Panc1 (cell line): Measurements from ENCODE around the gene ZNRF3. TPM values are rescaled to one million over a fixed set of nuclear protein-coding genes. Genes with fewer than 3 reads are reported as not detected.
"Not testable (repeated sequence)": the region's sequence is repeated elsewhere in the genome, so short reads cannot be mapped to it uniquely, and the experiment has no call there.

Source experiments
- ATAC-seq: fragments of 200-7000 bp; cut with Tn5 transposase; 2 replicates; pipeline ENCODE4 v1.9.1; 2020; ENCODE audit warnings: mild to moderate bottlenecking, moderate library complexity
- BruUV-seq: library from RNA; stranded (reverse); fragments of 400-500 nt; replicated peaks from 2 replicates; lab custom pipeline; 2021; lab: Mats Ljungman, UMichigan
- CTCF ChIA-PET: fragments of 300-600 bp; sonication (Branson Sonifier 250); formaldehyde crosslinking; loops from one replicate; lab custom pipeline; 2022; ENCODE audit warnings: antibody characterized with exemption; lab: Charles Lee
- POLR2A ChIA-PET: fragments of 300-600 bp; sonication (Branson Sonifier 250); formaldehyde crosslinking; loops from one replicate; lab custom pipeline; 2022; ENCODE audit warnings: antibody characterized with exemption; lab: Charles Lee
- DNase-seq: peaks from one replicate; pipeline ENCODE4 v3.0.0-alpha.2; 2010; ENCODE audit warnings: low read depth, low spot score
- H3K27ac ChIP-seq: 2 replicates; pipeline ENCODE4 v1.5.1; 2011; ENCODE audit warnings: mild to moderate bottlenecking, low read length, inconsistent platforms
- H3K27me3 ChIP-seq: fragments of 200-500 bp; sonication (Bioruptor generic); 2 replicates; pipeline ENCODE4 v1.6.0; 2014; ENCODE audit warnings: low read length, inconsistent platforms; ENCODE audit not compliant: control insufficient read depth, insufficient read depth
- H3K36me3 ChIP-seq: fragments of 200-500 bp; sonication (Bioruptor generic); 2 replicates; pipeline ENCODE4 v1.5.1; 2014; ENCODE audit warnings: inconsistent platforms, mild to moderate bottlenecking, low read length, moderate library complexity; ENCODE audit not compliant: control insufficient read depth, insufficient read depth
- H3K4me1 ChIP-seq: 2 replicates; pipeline ENCODE4 v1.5.1; 2011; ENCODE audit warnings: inconsistent platforms, mild to moderate bottlenecking, low read length, moderate library complexity; ENCODE audit not compliant: control insufficient read depth, insufficient read depth
- H3K4me3 ChIP-seq, 2 experiments: 2 replicates each; pipeline ENCODE4 v1.5.1; 2011 to 2012; ENCODE audit warnings: low read depth in 2 of 2, low read length in 2 of 2, mild to moderate bottlenecking in 2 of 2, inconsistent platforms in 1 of 2, moderate library complexity in 1 of 2
- H3K9me3 ChIP-seq: fragments of 200-500 bp; sonication (Bioruptor generic); 2 replicates; pipeline ENCODE4 v1.5.1; 2014; ENCODE audit warnings: low read depth, mild to moderate bottlenecking, inconsistent platforms, low read length, moderate library complexity; ENCODE audit not compliant: control insufficient read depth, insufficient read depth
- POLR2AphosphoS5 ChIP-seq: IDR thresholded peaks from 2 replicates; pipeline ENCODE4 v1.6.1; 2012; ENCODE audit warnings: mild to moderate bottlenecking, low read depth, low read length, moderate library complexity
- SIN3A ChIP-seq: IDR thresholded peaks from 2 replicates; pipeline ENCODE4 v1.6.1; 2012; ENCODE audit warnings: low read depth, mild to moderate bottlenecking, low read length, moderate library complexity, borderline replicate concordance; ENCODE audit not compliant: insufficient read depth
- TCF7L2 ChIP-seq: IDR thresholded peaks from 2 replicates; pipeline ENCODE4 v1.6.1; 2011; ENCODE audit warnings: mild to moderate bottlenecking, low read depth, low read length, inconsistent platforms
- in situ Hi-C: cut with HindIII; loops from 2 replicates; pipeline ENCODE4 v1.10.0; 2016; ENCODE audit warnings: low sequenced_read_pairs, low pct_unique_long_range_greater_than_20kb
- intact Hi-C: fragments of 100-400 bp; cut with micrococcal nuclease; formaldehyde crosslinking; loops from one replicate; pipeline ENCODE4 v1.10.0; 2022; ENCODE audit not compliant: unreplicated experiment
- total RNA-seq: library from RNA; stranded (reverse); gene quantifications from one replicate; pipeline ENCODE4 v1.2.1, GENCODE V29; 2021; ENCODE audit not compliant: unreplicated experiment
- TF ChIP-seq, protein P1 (sequence below): fragments of 450-650 bp; IDR thresholded peaks from 2 replicates; pipeline ENCODE4 v1.5.1; 2017; ENCODE audit warnings: mild to moderate bottlenecking
- TF ChIP-seq, protein P2 (sequence below), 2 experiments: IDR thresholded peaks; 2 replicates each; pipeline ENCODE4 v1.6.1; 2011 to 2012; ENCODE audit warnings: low read depth in 2 of 2, control low read depth in 1 of 2, low read length in 1 of 2, mild to moderate bottlenecking in 1 of 2, moderate library complexity in 1 of 2; ENCODE audit not compliant: insufficient read depth in 1 of 2

The ZNRF3 gene
- total RNA-seq, 1 experiment from 2014 or later = 7.3 TPM

DNA sequence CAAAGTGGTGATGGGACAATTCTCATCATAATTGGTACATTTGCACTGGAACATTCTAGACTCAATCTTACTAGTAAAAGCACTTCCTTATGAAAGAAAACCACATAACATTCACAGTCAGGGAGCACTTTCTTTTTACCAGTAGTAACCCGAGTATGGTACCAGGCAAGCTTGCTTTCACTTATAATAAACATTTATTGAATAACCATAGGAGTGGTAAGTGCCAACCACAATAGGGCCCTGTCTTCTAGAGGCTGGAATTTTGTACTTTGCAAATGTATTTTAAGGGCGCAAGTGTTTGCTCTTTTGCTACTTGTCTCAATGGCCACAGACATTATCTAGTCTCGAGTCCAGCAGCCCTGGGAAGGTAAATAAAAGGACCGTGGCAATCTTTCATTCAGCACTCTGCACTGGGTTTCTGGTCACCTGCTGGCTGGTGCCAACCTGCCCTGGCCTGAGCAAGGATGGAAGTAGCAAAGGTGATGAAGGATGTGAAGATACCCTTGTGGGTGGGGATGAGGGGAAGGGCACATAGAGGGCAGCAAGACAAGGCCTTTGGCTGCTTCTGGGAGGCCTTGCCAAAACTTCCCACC is 154.1 kb downstream of the ZNRF3 start:
- Histone ChIP-seq H3K36me3 (no peaks in the 10 kb centered on the region), H3K4me1 (no peaks in the 10 kb centered on the region; the same call in 1 of the 2 replicates), H3K27me3 (no peaks in the 10 kb centered on the region), H3K27ac (no peak overlapping the region), H3K4me3 (no peak overlapping the region), H3K9me3 (no peaks in the 10 kb centered on the region)
- TF ChIP-seq, protein P1, sequence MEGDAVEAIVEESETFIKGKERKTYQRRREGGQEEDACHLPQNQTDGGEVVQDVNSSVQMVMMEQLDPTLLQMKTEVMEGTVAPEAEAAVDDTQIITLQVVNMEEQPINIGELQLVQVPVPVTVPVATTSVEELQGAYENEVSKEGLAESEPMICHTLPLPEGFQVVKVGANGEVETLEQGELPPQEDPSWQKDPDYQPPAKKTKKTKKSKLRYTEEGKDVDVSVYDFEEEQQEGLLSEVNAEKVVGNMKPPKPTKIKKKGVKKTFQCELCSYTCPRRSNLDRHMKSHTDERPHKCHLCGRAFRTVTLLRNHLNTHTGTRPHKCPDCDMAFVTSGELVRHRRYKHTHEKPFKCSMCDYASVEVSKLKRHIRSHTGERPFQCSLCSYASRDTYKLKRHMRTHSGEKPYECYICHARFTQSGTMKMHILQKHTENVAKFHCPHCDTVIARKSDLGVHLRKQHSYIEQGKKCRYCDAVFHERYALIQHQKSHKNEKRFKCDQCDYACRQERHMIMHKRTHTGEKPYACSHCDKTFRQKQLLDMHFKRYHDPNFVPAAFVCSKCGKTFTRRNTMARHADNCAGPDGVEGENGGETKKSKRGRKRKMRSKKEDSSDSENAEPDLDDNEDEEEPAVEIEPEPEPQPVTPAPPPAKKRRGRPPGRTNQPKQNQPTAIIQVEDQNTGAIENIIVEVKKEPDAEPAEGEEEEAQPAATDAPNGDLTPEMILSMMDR = no peak
- TF ChIP-seq SIN3A = no peak
- TF ChIP-seq POLR2AphosphoS5 = no peak
- in situ Hi-C loops (no loop called here), intact Hi-C loops (no loop called here)
- ATAC-seq = no peak
- DNase-seq = no peak
- no TSS peak for BruUV-seq
- ChIA-PET CTCF (no interaction called here), POLR2A (no interaction called here)

DNA sequence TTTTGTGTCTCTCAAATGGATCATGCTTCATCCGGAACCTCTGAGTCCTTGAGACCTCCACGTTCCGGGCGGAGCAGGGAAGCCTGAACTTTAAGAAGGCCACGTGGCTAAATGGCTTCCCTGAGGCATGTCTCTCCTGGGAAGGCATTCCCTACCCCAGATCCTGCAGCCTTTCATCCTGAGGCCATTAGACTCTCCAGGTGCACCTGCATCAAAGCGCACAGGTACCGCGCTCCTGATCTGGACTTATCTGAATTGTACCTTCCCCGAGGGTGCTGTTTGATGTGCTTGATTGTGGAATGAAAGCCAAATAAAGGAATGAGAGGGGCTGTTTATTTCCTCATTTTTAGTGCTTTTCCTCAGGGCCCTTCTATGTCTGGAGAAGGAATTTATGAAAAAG is 155.8 kb downstream of the ZNRF3 start:
- intact Hi-C loops (no loop called here), in situ Hi-C loops (no loop called here)
- Histone ChIP-seq H3K27ac (no peak overlapping the region), H3K36me3 (no peaks in the 10 kb centered on the region), H3K27me3 (no peaks in the 10 kb centered on the region), H3K4me3 (no peak overlapping the region), H3K9me3 (no peaks in the 10 kb centered on the region), H3K4me1 (no peaks in the 10 kb centered on the region)
- TF ChIP-seq, protein P1 = no peak
- TF ChIP-seq, protein P2, sequence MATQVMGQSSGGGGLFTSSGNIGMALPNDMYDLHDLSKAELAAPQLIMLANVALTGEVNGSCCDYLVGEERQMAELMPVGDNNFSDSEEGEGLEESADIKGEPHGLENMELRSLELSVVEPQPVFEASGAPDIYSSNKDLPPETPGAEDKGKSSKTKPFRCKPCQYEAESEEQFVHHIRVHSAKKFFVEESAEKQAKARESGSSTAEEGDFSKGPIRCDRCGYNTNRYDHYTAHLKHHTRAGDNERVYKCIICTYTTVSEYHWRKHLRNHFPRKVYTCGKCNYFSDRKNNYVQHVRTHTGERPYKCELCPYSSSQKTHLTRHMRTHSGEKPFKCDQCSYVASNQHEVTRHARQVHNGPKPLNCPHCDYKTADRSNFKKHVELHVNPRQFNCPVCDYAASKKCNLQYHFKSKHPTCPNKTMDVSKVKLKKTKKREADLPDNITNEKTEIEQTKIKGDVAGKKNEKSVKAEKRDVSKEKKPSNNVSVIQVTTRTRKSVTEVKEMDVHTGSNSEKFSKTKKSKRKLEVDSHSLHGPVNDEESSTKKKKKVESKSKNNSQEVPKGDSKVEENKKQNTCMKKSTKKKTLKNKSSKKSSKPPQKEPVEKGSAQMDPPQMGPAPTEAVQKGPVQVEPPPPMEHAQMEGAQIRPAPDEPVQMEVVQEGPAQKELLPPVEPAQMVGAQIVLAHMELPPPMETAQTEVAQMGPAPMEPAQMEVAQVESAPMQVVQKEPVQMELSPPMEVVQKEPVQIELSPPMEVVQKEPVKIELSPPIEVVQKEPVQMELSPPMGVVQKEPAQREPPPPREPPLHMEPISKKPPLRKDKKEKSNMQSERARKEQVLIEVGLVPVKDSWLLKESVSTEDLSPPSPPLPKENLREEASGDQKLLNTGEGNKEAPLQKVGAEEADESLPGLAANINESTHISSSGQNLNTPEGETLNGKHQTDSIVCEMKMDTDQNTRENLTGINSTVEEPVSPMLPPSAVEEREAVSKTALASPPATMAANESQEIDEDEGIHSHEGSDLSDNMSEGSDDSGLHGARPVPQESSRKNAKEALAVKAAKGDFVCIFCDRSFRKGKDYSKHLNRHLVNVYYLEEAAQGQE (IDR thresholded peaks at IDR 0.05; ENCODE audit: insufficient read depth in 1 of 2, low read depth in 2 of 2, low read length in 1 of 2) = no peak
- TF ChIP-seq POLR2AphosphoS5 (no peak), SIN3A (no peak), TCF7L2 (no peak)
- DNase-seq = no peak
- ChIA-PET POLR2A (no interaction called here), CTCF (interaction anchor here (0.7 to 1.6 kb wide), 3 partner anchors 35 to 206 kb away, joined by 3 to 7 read pairs (median 5); no protein-coding TSS in a partner anchor)
- BruUV-seq = no TSS peak
- ATAC-seq = no peak

DNA sequence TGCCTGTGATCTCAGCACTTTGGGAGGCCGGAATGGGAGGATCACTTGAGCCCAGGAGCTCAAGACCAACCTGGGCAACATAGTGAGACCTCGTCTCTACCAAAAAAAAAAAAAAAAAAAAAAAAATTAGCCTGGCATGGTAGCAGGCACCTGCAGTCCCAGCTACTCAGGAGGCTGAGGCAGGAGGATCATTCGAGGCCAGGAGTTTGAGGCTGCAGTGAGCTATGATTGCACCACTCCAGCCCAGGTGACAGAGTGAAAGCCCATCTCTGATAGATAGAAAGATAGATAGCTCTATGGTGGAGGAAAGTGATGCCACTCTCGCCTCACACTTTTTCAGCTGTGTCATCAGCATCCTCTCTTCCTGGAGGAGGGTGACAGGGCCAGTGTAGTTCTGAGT is 156.3 kb downstream of the ZNRF3 start:
- H3K27ac ChIP-seq, BruUV-seq, H3K9me3 ChIP-seq, POLR2A ChIA-PET, DNase-seq, H3K36me3 ChIP-seq, H3K4me3 ChIP-seq, in situ Hi-C loops, H3K4me1 ChIP-seq, H3K27me3 ChIP-seq, ATAC-seq: not testable (repeated sequence)
- intact Hi-C loops = loop anchor here (5.0 to 10.0 kb wide), 2 partner anchors 182 to 205 kb away; no protein-coding TSS in a partner anchor
- CTCF ChIA-PET = interaction anchor here (0.6 to 1.6 kb wide), 5 partner anchors 12 to 206 kb away, joined by 3 to 9 read pairs (median 6); no protein-coding TSS in a partner anchor
